ENCODE results near the gene BORCS5. TPM values are rescaled to one million over a fixed set of nuclear protein-coding genes. Genes with fewer than 3 reads are reported as not detected.

BORCS5 gene
- total RNA-seq, 1 experiment from 2014 or later = 25.7 TPM

- intact Hi-C loops (cut with micrococcal nuclease; ENCODE audit: unreplicated experiment) = no loop called here
- no peak for DNase-seq
- H3K4me3 Mint-ChIP-seq (ENCODE audit: unreplicated experiment) = no peak overlapping the region
- H3K4me1 Mint-ChIP-seq (ENCODE audit: low read depth, unreplicated experiment) = no peaks in the 10 kb centered on the region
- Histone ChIP-seq H3K27me3 (replicated peaks; ENCODE audit: control insufficient read depth, insufficient read depth, low read length) (no peaks in the 10 kb centered on the region), H3K4me1 (no peaks in the 10 kb centered on the region; the same call in 1 of the 2 replicates), H3K9me3 (no peaks in the 10 kb centered on the region), H3K4me3 (ENCODE audit: low read depth, low read length) (no peak overlapping the region), H3K36me3 (ENCODE audit: control insufficient read depth, insufficient read depth, low read length) (peaks cover 3% of the 10 kb centered on the region; the same call in 1 of the 2 replicates)
- H3K27ac Mint-ChIP-seq (ENCODE audit: unreplicated experiment) = no peak overlapping the region
- H3K27me3 Mint-ChIP-seq (ENCODE audit: insufficient read depth, unreplicated experiment) = no peaks in the 10 kb centered on the region
- ChIA-PET CTCF (no interaction called here), POLR2A (no interaction called here)
- H3K36me3 Mint-ChIP-seq (ENCODE audit: insufficient read depth, unreplicated experiment) = peaks cover 81% of the 10 kb centered on the region
- no TSS peak for BruUV-seq (replicated peaks)
- H3K9me3 Mint-ChIP-seq (ENCODE audit: unreplicated experiment) = no peaks in the 10 kb centered on the region
- no peak for TF ChIP-seq CTCF (IDR thresholded peaks at IDR 0.05; ENCODE audit: insufficient read depth in 1 of 2, low read depth in 1 of 2, low read length in 1 of 2, severe bottlenecking in 1 of 2, unreplicated experiment in 1 of 2)
Observed at GRCh38 chr12:12483438-12483837, 126.6 kb downstream of the BORCS5 start.

GRCh38 chr12:12486661-12487240 lies 129.9 kb downstream of the BORCS5 start:
- ChIA-PET CTCF (no interaction called here), POLR2A (interaction anchor here (0.6 kb wide), 1 partner anchor 12 kb away, joined by 5 read pairs; no protein-coding TSS in a partner anchor)
- BruUV-seq (replicated peaks) = no TSS peak
- Mint-ChIP-seq H3K27ac (ENCODE audit: unreplicated experiment) (no peak overlapping the region), H3K4me3 (ENCODE audit: unreplicated experiment) (no peak overlapping the region), H3K27me3 (ENCODE audit: insufficient read depth, unreplicated experiment) (no peaks in the 10 kb centered on the region), H3K9me3 (ENCODE audit: unreplicated experiment) (no peaks in the 10 kb centered on the region), H3K4me1 (ENCODE audit: low read depth, unreplicated experiment) (no peaks in the 10 kb centered on the region), H3K36me3 (ENCODE audit: insufficient read depth, unreplicated experiment) (peaks cover 51% of the 10 kb centered on the region)
- H3K4me3 ChIP-seq (ENCODE audit: low read depth, low read length) = no peak overlapping the region
- no peaks in the 10 kb centered on the region for H3K9me3 ChIP-seq
- peaks cover 26% of the 10 kb centered on the region for H3K4me1 ChIP-seq
- peaks cover 3% of the 10 kb centered on the region; the same call in 1 of the 2 replicates for H3K36me3 ChIP-seq (ENCODE audit: control insufficient read depth, insufficient read depth, low read length)
- H3K27me3 ChIP-seq (replicated peaks; ENCODE audit: control insufficient read depth, insufficient read depth, low read length) = no peaks in the 10 kb centered on the region
- no peak for DNase-seq
- TF ChIP-seq CTCF (IDR thresholded peaks at IDR 0.05; ENCODE audit: insufficient read depth in 1 of 2, low read depth in 1 of 2, low read length in 1 of 2, severe bottlenecking in 1 of 2, unreplicated experiment in 1 of 2) = no peak
- intact Hi-C loops (cut with micrococcal nuclease; ENCODE audit: unreplicated experiment) = loop anchor here (5.0 kb wide), 1 partner anchor 216 kb away; no protein-coding TSS in a partner anchor

GRCh38 chr12:12487490-12487889 lies 130.6 kb downstream of the BORCS5 start:
- no peak overlapping the region for H3K4me3 Mint-ChIP-seq (ENCODE audit: unreplicated experiment)
- H3K27ac Mint-ChIP-seq (ENCODE audit: unreplicated experiment) = peak overlapping the region; percentile 0
- no TSS peak for BruUV-seq (replicated peaks)
- H3K9me3 Mint-ChIP-seq (ENCODE audit: unreplicated experiment) = no peaks in the 10 kb centered on the region
- H3K27me3 ChIP-seq (replicated peaks; ENCODE audit: control insufficient read depth, insufficient read depth, low read length) = no peaks in the 10 kb centered on the region
- no peak for TF ChIP-seq CTCF (IDR thresholded peaks at IDR 0.05; ENCODE audit: insufficient read depth in 1 of 2, low read depth in 1 of 2, low read length in 1 of 2, severe bottlenecking in 1 of 2, unreplicated experiment in 1 of 2)
- no peak overlapping the region for H3K4me3 ChIP-seq (ENCODE audit: low read depth, low read length)
- H3K27me3 Mint-ChIP-seq (ENCODE audit: insufficient read depth, unreplicated experiment) = no peaks in the 10 kb centered on the region
- peaks cover 44% of the 10 kb centered on the region for H3K36me3 Mint-ChIP-seq (ENCODE audit: insufficient read depth, unreplicated experiment)
- DNase-seq = no peak
- intact Hi-C loops (cut with micrococcal nuclease; ENCODE audit: unreplicated experiment) = loop anchor here (5.0 kb wide), 1 partner anchor 215 kb away; no protein-coding TSS in a partner anchor
- no peaks in the 10 kb centered on the region for H3K4me1 Mint-ChIP-seq (ENCODE audit: low read depth, unreplicated experiment)
- H3K9me3 ChIP-seq = no peaks in the 10 kb centered on the region
- ChIA-PET CTCF (no interaction called here), POLR2A (no interaction called here)
- H3K36me3 ChIP-seq (ENCODE audit: control insufficient read depth, insufficient read depth, low read length) = peaks cover 3% of the 10 kb centered on the region; the same call in 1 of the 2 replicates
- H3K4me1 ChIP-seq = peaks cover 31% of the 10 kb centered on the region

All from Caco-2 (cell line).